Mesodermal cell (in vitro differentiated cells): Measurements from ENCODE around the gene POLR3A.

Experiments used
- H3K27ac ChIP-seq: 2 replicates; pipeline ENCODE4 v1.7.0; 2013; ENCODE audit warnings: mild to moderate bottlenecking, low read depth, low read length, moderate library complexity; ENCODE audit not compliant: severe bottlenecking
- H3K36me3 ChIP-seq: 2 replicates; pipeline ENCODE4 v1.7.1; 2013; ENCODE audit warnings: mild to moderate bottlenecking, low read length, moderate library complexity; ENCODE audit not compliant: control insufficient read depth, insufficient read depth
- H3K4me1 ChIP-seq: one replicate; pipeline ENCODE4 v1.7.1; 2013; ENCODE audit warnings: mild to moderate bottlenecking, low read length; ENCODE audit not compliant: insufficient read depth, control insufficient read depth, poor library complexity, severe bottlenecking
- H3K4me3 ChIP-seq: 2 replicates; pipeline ENCODE4 v1.7.0; 2013; ENCODE audit warnings: low read length, control low read depth, mild to moderate bottlenecking; ENCODE audit not compliant: insufficient read depth, poor library complexity, severe bottlenecking; ENCODE audit errors: extremely low read depth
- H3K9me3 ChIP-seq: 2 replicates; pipeline ENCODE4 v1.7.1; 2013; ENCODE audit warnings: mild to moderate bottlenecking, low read length, moderate library complexity; ENCODE audit not compliant: control insufficient read depth
- WGBS, 2 experiments: methylation state at CpG; one replicate each; pipeline ENCODE4 v1.1.5; 2013; ENCODE audit warnings: missing lambda C conversion rate in 2 of 2; ENCODE audit not compliant: insufficient coverage in 2 of 2; 5-methylcytosine and 5-hydroxymethylcytosine counted together

Gene POLR3A

DNA sequence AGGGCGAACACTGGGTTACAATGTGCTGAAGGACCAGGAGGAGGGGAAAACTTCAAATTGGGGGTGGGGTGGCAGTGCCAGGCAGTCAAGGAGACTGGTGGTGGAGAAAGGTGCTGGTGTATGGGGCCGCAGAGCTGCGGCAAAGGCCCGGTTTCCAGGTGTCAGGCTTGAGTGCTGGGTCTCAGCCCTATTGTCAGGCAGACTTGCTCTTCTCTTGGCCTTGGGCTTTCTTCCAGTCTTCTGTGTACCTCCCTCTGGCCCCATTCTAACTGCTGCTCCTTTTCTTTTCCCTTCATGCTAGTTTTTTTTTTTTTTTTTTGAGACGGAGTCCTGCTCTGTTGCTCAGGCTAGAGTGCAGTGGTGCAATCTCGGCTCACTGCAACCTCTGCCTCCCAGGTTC lies 51.0 kb downstream of the POLR3A start:
- Histone ChIP-seq H3K36me3 (peaks cover 76% of the 10 kb centered on the region), H3K9me3 (no peaks in the 10 kb centered on the region), H3K27ac (no peak overlapping the region), H3K4me1 (peaks cover 13% of the 10 kb centered on the region), H3K4me3 (no peak overlapping the region)
- 91 to 100% methylated on average over 5 of the region's 6 CpGs for WGBS, 2 experiments

GRCh38 chr10:77977934-77978333 lies 51.4 kb downstream of the POLR3A start:
- Histone ChIP-seq H3K27ac (no peak overlapping the region), H3K4me1 (peaks cover 9% of the 10 kb centered on the region), H3K9me3 (no peaks in the 10 kb centered on the region), H3K36me3 (peaks cover 72% of the 10 kb centered on the region), H3K4me3 (no peak overlapping the region)
- WGBS, 2 experiments = 97 to 100% methylated on average over 3 of the region's 3 CpGs

- Histone ChIP-seq H3K36me3 (peaks cover 63% of the 10 kb centered on the region), H3K27ac (no peak overlapping the region), H3K4me1 (peaks cover 14% of the 10 kb centered on the region), H3K4me3 (no peak overlapping the region), H3K9me3 (no peaks in the 10 kb centered on the region)
- WGBS, 2 experiments = 97 to 98% methylated on average over 6 to 7 of the region's 7 CpGs
These were observed 52.3 kb downstream of the POLR3A start for GRCh38 chr10:77977016-77977415.

DNA sequence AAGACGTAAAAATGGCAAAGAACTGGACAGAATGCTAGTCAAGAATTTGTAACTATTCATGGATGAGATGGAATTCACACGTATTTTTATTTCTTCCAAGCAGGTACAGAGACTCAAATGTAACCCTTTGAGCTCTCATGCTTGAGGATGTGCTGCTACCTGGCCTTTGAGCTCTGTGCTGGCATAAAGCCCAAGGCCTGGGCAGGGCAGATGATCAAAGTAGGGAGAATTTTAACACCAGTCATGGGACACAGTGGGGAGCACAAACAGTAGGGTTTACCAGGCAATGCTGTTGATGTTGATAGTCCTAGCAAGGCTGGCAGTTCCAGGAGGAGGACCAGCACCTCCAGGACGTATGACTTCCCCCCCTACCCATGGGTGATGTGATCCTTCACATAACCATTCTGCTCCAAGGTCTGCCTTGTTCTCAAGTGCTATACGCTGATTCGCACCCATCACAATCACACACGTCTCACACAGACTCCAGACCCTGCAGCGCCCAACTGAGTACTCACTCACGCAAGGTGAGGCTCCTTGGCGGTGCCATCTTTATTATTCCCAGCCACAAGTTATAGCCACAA lies 54.1 kb downstream of the POLR3A start:
- Histone ChIP-seq H3K27ac (no peak overlapping the region), H3K36me3 (peaks cover 46% of the 10 kb centered on the region), H3K9me3 (no peaks in the 10 kb centered on the region), H3K4me1 (peaks cover 28% of the 10 kb centered on the region), H3K4me3 (no peak overlapping the region)
- WGBS, 2 experiments = 89 to 97% methylated on average over 8 to 9 of the region's 9 CpGs

DNA sequence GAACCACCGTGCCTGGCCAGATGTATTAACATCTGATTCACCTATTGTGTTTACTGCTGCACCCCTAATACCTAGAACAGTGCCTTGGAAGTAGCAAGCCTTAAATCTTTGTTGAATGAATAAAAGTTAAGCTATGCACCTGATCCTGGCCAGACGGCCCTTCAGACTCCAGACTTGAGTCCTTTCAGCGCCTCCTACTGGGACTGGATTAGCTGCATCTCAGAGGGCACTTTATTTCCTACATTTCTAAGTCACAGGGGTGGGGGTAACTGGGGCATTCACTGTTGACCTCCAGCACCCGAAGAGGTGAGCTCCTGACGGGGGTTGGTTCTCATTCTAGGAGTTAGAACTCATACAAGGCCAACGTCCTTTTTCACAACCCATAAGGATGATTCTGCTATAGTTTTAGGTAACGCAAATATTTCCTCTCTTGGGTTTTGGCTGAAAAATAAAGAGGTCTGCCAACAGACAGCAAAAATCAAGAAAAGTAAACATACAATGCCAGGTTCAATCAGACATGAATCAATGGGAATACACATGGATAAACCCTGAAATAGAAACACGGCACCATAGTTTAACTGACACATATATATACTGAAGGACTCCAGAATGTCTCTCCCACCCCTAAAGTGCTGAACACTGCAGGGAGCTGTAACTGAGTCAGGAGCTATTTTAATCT lies 54.8 kb downstream of the POLR3A start:
- H3K4me1 ChIP-seq = peaks cover 33% of the 10 kb centered on the region
- H3K36me3 ChIP-seq = peaks cover 40% of the 10 kb centered on the region
- no peak overlapping the region for H3K27ac ChIP-seq
- H3K4me3 ChIP-seq = no peak overlapping the region
- H3K9me3 ChIP-seq = no peaks in the 10 kb centered on the region
- WGBS, 2 experiments = 53 to 90% methylated on average over 2 of the region's 8 CpGs

DNA sequence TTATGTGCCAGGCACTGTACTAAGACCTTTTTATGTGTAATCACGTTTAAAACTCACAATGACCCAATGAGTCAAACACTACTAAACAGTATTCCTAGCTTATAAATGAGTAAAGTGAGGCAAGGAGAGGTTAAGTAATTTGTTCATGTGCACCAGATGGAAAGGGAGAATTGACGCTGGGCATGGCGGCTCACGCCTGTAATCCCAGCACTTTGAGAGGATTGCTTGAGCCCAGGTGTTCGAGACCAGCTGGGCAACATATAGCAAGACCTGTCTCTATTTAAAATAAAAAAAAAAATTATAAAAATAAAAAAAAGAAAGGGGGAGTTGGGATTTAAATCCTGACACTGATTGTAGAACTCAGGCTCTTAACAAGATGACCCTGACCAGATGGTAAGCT lies 56.0 kb downstream of the POLR3A start:
- Histone ChIP-seq H3K4me3 (no peak overlapping the region), H3K4me1 (peaks cover 39% of the 10 kb centered on the region)
- 80 to 100% methylated on average over 1 to 2 of the region's 5 CpGs for WGBS, 2 experiments

GRCh38 chr10:77972148-77972547 lies 57.2 kb downstream of the POLR3A start:
- WGBS, 2 experiments = 79 to 100% methylated on average over 2 to 4 of the region's 5 CpGs
- peak overlapping the region; percentile 94 for H3K27ac ChIP-seq

More for the DNA sequence above, 56.0 kb downstream of the POLR3A start:
- Histone ChIP-seq H3K27ac (no peak overlapping the region), H3K36me3 (peaks cover 29% of the 10 kb centered on the region), H3K9me3 (no peaks in the 10 kb centered on the region)

GRCh38 chr10:77971804-77972144 lies 57.5 kb downstream of the POLR3A start:
- Histone ChIP-seq H3K9me3 (peaks cover 3% of the 10 kb centered on the region), H3K4me1 (peaks cover 39% of the 10 kb centered on the region), H3K36me3 (peaks cover 14% of the 10 kb centered on the region), H3K27ac (peak overlapping the region; percentile 94), H3K4me3 (no peak overlapping the region)
- WGBS, 2 experiments = 89 to 97% methylated on average over 1 to 3 of the region's 3 CpGs

More at GRCh38 chr10:77972148-77972547, 57.2 kb downstream of the POLR3A start:
- Histone ChIP-seq H3K4me3 (no peak overlapping the region), H3K36me3 (peaks cover 18% of the 10 kb centered on the region), H3K4me1 (peaks cover 39% of the 10 kb centered on the region), H3K9me3 (peaks cover 3% of the 10 kb centered on the region)

DNA sequence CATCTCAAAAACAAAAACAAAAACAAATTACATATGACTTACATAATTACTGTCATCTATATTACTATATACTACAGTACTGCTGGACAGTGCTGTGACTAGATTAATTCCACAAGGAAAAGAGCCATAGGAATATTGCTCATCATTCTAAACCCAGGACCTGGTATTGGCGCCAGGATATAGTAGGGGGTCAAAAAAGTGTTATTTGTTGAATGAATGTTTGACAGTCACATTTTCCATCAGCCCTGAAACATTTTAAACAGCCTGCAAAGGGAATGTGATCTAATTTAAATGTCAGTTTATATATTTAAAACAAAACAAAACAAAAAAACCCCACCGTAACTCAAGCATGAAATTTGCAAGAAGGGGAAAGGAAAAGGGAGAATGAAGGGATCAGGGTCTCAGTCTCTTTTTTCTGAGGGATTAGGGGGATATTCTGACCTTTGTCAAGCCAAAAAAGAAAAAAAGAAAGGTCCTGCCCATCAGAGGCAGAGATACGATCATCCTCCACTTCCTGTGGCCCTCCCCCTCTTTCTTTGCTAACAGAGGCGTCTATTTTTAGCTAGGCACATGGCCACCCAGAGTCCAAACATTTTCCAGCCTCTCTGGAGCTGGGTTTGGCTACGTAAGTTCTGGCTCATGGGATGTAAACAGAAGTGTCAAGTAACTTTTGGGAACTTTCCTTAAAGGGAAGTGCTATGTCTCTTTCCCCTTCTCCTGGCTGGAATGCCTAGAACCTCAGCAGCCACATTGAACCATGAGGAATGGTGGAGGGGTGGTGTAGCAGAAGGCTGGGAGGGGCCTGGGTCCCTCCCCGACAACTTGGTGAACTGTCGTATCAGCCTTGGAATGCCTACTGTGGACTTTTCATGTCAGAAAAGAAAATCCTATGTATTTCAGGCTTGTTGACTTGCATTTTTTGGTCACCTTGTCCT lies 58.2 kb downstream of the POLR3A start:
- 31 to 32% methylated on average over 2 to 4 of the region's 7 CpGs for WGBS, 2 experiments
- peak overlapping the region; percentile 94 for H3K27ac ChIP-seq
- H3K4me3 ChIP-seq = no peak overlapping the region
- H3K9me3 ChIP-seq = peaks cover 3% of the 10 kb centered on the region
- H3K4me1 ChIP-seq = peaks cover 39% of the 10 kb centered on the region
- H3K36me3 ChIP-seq = peaks cover 8% of the 10 kb centered on the region

GRCh38 chr10:77969114-77969513 lies 60.2 kb downstream of the POLR3A start:
- H3K9me3 ChIP-seq = peaks cover 10% of the 10 kb centered on the region
- H3K4me1 ChIP-seq = peaks cover 34% of the 10 kb centered on the region
- no peaks in the 10 kb centered on the region for H3K36me3 ChIP-seq
- 89 to 97% methylated on average over 3 to 4 of the region's 4 CpGs for WGBS, 2 experiments
- no peak overlapping the region for H3K27ac ChIP-seq
- H3K4me3 ChIP-seq = no peak overlapping the region
